Renal pelvis (tissue), 12 donors: Measurements from ENCODE around the gene VEGFB. TPM values are rescaled to one million over a fixed set of nuclear protein-coding genes. Genes with fewer than 3 reads are reported as not detected.
A peak's percentile ranks its signal among the peaks of the same experiment; 100 is the strongest.

ENCODE experiments used
- DNase-seq: peaks from one replicate; pipeline ENCODE4 v3.0.0-alpha.2; 2013
- long read RNA-seq, 16 experiments: transcript quantifications; one replicate each; lab custom pipeline, GENCODE V29; 2026
- polyA plus RNA-seq, 3 donors: library from polyadenylated mRNA; unstranded; fragments of 120-200 nt; gene quantifications; one replicate each; pipeline ENCODE4 v1.2.1, GENCODE V29; 2013; ENCODE audit not compliant: insufficient read length in 3 of 3

VEGFB gene
- polyA plus RNA-seq: 100 to 1,000 TPM in 1 of 3 donors, 10 to 100 TPM in 2; 92.3 to 102 (median 92.6) TPM
- long read RNA-seq, donor 1, transcript VEGFB-201 (7 exons, 1,380 nt): major isoform, 16 of 31 reads
- long read RNA-seq, donor 1, transcript VEGFB-202 (7 exons, 979 nt): minor isoform, 8 of 31 reads
- long read RNA-seq, donor 1, partial matches to known transcripts: 5 of 31 reads
- long read RNA-seq, donor 1, other reads (novel, unspliced or antisense): 0 of 31 reads
- long read RNA-seq, donor 2, transcript VEGFB-201 (7 exons, 1,380 nt): major isoform, 28 of 254 reads
- long read RNA-seq, donor 2, partial matches to known transcripts: 207 of 254 reads
- long read RNA-seq, donor 2, other reads (novel, unspliced or antisense): 15 of 254 reads
- long read RNA-seq, donor 3, transcript VEGFB-201 (7 exons, 1,380 nt): major isoform, 17 of 27 reads
- long read RNA-seq, donor 3, transcript VEGFB-202 (7 exons, 979 nt): minor isoform, 10 of 27 reads
- long read RNA-seq, donor 3, partial matches to known transcripts: 0 of 27 reads
- long read RNA-seq, donor 3, other reads (novel, unspliced or antisense): 0 of 27 reads
- long read RNA-seq, donor 4, transcript VEGFB-202 (7 exons, 979 nt): minor isoform, 8 of 41 reads
- long read RNA-seq, donor 4, transcript VEGFB-201 (7 exons, 1,380 nt): major isoform, 21 of 41 reads
- long read RNA-seq, donor 4, partial matches to known transcripts: 12 of 41 reads
- long read RNA-seq, donor 4, other reads (novel, unspliced or antisense): 0 of 41 reads
- long read RNA-seq, donor 5, transcript VEGFB-201 (7 exons, 1,380 nt): major isoform, 14 of 123 reads
- long read RNA-seq, donor 5, partial matches to known transcripts: 0 of 123 reads
- long read RNA-seq, donor 5, other reads (novel, unspliced or antisense): 106 of 123 reads
- long read RNA-seq, donor 6, transcript VEGFB-202 (7 exons, 979 nt): minor isoform, 5 of 34 reads
- long read RNA-seq, donor 6, transcript VEGFB-201 (7 exons, 1,380 nt): major isoform, 20 of 34 reads
- long read RNA-seq, donor 6, partial matches to known transcripts: 7 of 34 reads
- long read RNA-seq, donor 6, other reads (novel, unspliced or antisense): 0 of 34 reads
- long read RNA-seq, donor 7, transcript VEGFB-202 (7 exons, 979 nt): minor isoform, 10 of 64 reads
- long read RNA-seq, donor 7, transcript VEGFB-201 (7 exons, 1,380 nt): major isoform, 29 of 64 reads
- long read RNA-seq, donor 7, partial matches to known transcripts: 25 of 64 reads
- long read RNA-seq, donor 7, other reads (novel, unspliced or antisense): 0 of 64 reads
- long read RNA-seq, donor 8, transcript VEGFB-201 (7 exons, 1,380 nt): major isoform, 17 of 24 reads
- long read RNA-seq, donor 8, transcript VEGFB-202 (7 exons, 979 nt): minor isoform, 7 of 24 reads
- long read RNA-seq, donor 8, partial matches to known transcripts: 0 of 24 reads
- long read RNA-seq, donor 8, other reads (novel, unspliced or antisense): 0 of 24 reads
- long read RNA-seq, donor 9, transcript VEGFB-201 (7 exons, 1,380 nt): major isoform, 25 of 52 reads
- long read RNA-seq, donor 9, transcript VEGFB-202 (7 exons, 979 nt): minor isoform, 14 of 52 reads
- long read RNA-seq, donor 9, partial matches to known transcripts: 13 of 52 reads
- long read RNA-seq, donor 9, other reads (novel, unspliced or antisense): 0 of 52 reads
- long read RNA-seq, donor 10, transcript VEGFB-202 (7 exons, 979 nt): minor isoform, 9 of 35 reads
- long read RNA-seq, donor 10, transcript VEGFB-201 (7 exons, 1,380 nt): major isoform, 21 of 35 reads
- long read RNA-seq, donor 10, partial matches to known transcripts: 5 of 35 reads
- long read RNA-seq, donor 10, other reads (novel, unspliced or antisense): 0 of 35 reads
- long read RNA-seq, donor 11, transcript VEGFB-201 (7 exons, 1,380 nt): major isoform, 18 of 39 reads
- long read RNA-seq, donor 11, transcript VEGFB-202 (7 exons, 979 nt): minor isoform, 8 of 39 reads
- long read RNA-seq, donor 11, partial matches to known transcripts: 13 of 39 reads
- long read RNA-seq, donor 11, other reads (novel, unspliced or antisense): 0 of 39 reads
- long read RNA-seq, donor 12, transcript VEGFB-201 (7 exons, 1,380 nt): major isoform, 38 of 319 reads
- long read RNA-seq, donor 12, transcript VEGFB-202 (7 exons, 979 nt): minor isoform, 7 of 319 reads
- long read RNA-seq, donor 12, partial matches to known transcripts: 265 of 319 reads
- long read RNA-seq, donor 12, other reads (novel, unspliced or antisense): 8 of 319 reads
- long read RNA-seq, donor 13, transcript VEGFB-201 (7 exons, 1,380 nt): major isoform, 19 of 26 reads
- long read RNA-seq, donor 13, partial matches to known transcripts: 0 of 26 reads
- long read RNA-seq, donor 13, other reads (novel, unspliced or antisense): 0 of 26 reads
- long read RNA-seq, donor 14: 0 reads
- long read RNA-seq, donor 15, transcript VEGFB-202 (7 exons, 979 nt): minor isoform, 8 of 58 reads
- long read RNA-seq, donor 15, transcript VEGFB-201 (7 exons, 1,380 nt): major isoform, 31 of 58 reads
- long read RNA-seq, donor 15, partial matches to known transcripts: 19 of 58 reads
- long read RNA-seq, donor 15, other reads (novel, unspliced or antisense): 0 of 58 reads
- long read RNA-seq, donor 16, transcript VEGFB-201 (7 exons, 1,380 nt): major isoform, 24 of 40 reads
- long read RNA-seq, donor 16, transcript VEGFB-202 (7 exons, 979 nt): minor isoform, 16 of 40 reads
- long read RNA-seq, donor 16, partial matches to known transcripts: 0 of 40 reads
- long read RNA-seq, donor 16, other reads (novel, unspliced or antisense): 0 of 40 reads

DNA sequence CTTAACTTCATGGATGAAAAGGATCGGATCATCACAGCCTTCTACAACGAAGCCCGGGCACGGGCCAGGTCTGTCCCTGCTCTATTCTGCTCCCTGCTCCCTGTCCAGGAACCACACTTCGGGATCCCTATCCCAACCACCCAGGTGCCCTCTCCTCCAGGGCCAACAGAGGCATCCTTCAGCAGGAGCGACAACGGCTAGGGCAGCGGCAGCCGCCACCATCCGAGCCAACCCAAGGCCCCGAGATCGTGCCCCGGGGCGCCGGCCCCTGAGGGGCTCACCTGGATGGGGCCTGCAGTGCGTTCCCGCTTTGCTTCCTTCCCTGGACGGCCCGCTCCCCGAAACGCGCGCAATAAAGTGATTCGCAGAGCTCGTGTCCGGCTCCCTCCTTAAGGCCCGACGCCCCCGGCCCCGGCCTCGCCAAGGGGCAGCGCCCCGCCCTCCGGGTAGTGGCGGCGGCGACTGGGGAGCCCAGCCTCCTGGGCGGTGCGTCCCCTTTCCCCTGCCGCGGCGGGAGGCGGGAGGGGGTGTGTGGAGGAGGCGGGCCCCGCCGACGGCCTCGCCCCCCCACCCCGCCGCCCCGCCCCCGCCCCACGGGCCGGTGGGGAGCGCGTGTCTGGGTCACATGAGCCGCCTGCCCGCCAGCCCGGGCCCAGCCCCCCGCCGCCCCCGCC is at the start of gene VEGFB:
TSS of gene VEGFB (plus strand) at position 672 of the 674 bp plus-strand sequence. CDS start 250 bp downstream, outside the sequence.
- peak; percentile 53 for DNase-seq

GRCh38 chr11:64185175-64185692 is 49.1 kb upstream of the VEGFB start:
- DNase-seq: no peak

- peak; percentile 100 for DNase-seq
Observed at GRCh38 chr11:64185693-64186491, 48.5 kb upstream of the VEGFB start, which contains the start of gene STIP1. Gene STIP1 (plus strand): TSS chr11:64186171. CDS start chr11:64186262, 91 bp downstream.

DNA sequence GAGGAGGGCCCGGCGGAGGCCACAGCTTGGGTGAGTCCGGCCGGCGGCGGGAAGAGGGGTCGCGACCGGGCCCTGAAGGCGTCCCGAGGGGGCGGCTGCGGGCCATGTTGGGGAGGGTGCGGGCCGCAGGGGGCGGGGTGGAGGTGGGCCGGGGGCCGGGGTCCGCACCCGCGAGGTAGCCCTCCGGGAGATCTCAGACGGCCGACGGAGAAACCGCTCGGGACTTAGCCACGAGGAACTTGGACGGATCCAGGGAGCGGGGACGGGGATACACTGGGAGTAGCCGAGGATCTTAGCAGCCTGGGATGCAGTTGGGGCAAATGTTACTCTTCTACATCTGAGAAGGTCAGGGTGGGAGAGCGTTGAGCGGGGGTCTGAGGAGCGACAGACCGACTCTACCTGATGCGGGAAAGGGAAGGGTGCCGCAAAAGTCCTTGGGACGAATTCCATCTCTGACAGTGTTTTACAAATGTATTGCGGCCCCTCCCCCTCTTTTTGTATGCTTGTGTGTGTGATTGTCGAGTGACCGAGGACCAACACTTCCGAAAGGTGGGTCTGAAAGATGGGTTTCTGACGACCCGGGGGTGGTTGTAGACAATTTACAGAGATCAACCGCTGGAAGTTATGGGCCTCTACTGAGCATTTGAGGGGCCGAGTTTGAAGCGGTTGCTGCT is 47.8 kb upstream of the VEGFB start:
- no peak for DNase-seq

DNA sequence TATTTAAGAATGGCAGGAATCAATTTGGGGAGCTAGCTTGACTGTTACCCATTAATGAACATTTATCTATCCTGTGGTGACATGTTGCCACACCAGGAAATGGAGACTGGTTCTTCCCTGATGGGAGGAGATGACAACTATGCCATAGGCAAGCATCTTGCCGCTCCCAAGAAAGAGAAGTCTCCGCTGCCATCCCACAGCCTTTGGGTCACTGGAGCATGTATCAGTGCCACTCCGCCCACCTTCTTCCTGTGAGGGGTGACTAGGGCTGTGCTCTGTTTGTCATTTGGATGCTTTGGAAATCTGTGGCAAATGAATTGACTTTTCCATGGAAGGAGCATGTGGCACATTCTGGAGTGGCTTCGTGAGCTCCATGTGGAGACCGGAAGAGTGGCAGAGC is 42.0 kb upstream of the VEGFB start:
- no peak for DNase-seq

GRCh38 chr11:64196626-64197025 is 37.8 kb upstream of the VEGFB start:
- DNase-seq: no peak

GRCh38 chr11:64198511-64198910 is 35.9 kb upstream of the VEGFB start:
- DNase-seq: no peak

GRCh38 chr11:64201543-64201942 is 32.8 kb upstream of the VEGFB start:
- DNase-seq: no peak

GRCh38 chr11:64202992-64203391 is 31.4 kb upstream of the VEGFB start:
- DNase-seq: no peak

- no peak for DNase-seq
Observed at GRCh38 chr11:64203421-64204079, 30.8 kb upstream of the VEGFB start.

- no peak for DNase-seq
Observed at GRCh38 chr11:64204080-64204440, 30.3 kb upstream of the VEGFB start.

GRCh38 chr11:64204464-64204989 is 29.9 kb upstream of the VEGFB start:
- DNase-seq: peak; percentile 90

DNA sequence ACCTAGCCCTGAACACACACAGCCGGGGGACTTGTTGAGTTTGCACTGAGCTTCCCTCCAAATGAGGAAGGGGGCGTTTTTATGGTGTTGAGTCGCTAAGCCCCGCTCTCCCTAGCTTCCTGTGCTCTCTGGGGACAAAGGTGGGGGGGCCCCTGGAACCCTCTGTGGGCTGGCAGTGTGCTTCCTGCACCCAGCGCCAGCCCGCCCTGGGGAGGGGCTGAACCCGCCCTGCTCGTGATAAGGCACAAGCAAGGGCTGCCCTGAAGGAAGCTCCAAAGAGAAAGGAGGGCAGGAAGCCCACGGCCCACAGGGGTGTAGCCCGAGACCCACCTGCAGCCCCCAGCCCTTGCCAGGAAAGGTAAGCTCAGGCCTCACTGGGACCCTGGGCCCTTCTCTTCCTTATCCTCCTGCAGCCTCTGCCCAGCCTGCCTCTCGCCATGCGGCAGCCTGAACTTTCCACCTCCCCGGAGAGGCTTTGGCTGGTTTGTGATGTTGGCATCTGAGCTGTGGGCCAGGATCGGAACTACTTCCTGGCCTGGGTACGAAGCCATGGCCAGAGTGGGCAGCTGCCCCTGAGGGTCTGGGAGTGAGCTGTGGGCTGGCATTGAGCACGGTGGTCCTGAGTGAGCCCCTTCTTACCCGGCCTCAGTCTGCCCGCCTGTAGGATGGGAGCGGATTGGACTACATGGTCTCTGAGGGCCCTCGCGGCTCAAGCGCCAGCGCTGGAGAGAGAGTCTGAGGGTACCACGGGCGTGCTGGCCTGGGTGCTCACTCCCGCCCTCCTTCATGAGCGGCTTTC is 27.7 kb upstream of the VEGFB start, which contains the start of gene FERMT3:
TSS of gene FERMT3 (plus strand) at position 265 of the 799 bp plus-strand sequence. CDS start 644 bp downstream, outside the sequence.
- no peak for DNase-seq
